WERI-Rb-1 (cell line): ENCODE results near the gene MSANTD1.

Experiments
- DNase-seq: peaks from one replicate; pipeline ENCODE4 v3.0.0-alpha.2; 2020
- H3K27ac ChIP-seq: fragments of 250-450 bp; sonication (Bioruptor Pico); 2 replicates; pipeline ENCODE4 v1.5.1; 2020; ENCODE audit warnings: mild to moderate bottlenecking, moderate library complexity
- H3K27me3 ChIP-seq: fragments of 250-450 bp; sonication (Bioruptor Pico); 2 replicates; pipeline ENCODE4 v1.5.1; 2021; ENCODE audit warnings: mild to moderate bottlenecking, low read depth, moderate library complexity; ENCODE audit not compliant: insufficient read depth, severe bottlenecking
- H3K36me3 ChIP-seq: fragments of 250-450 bp; sonication (Bioruptor Pico); 2 replicates; pipeline ENCODE4 v1.5.1; 2020; ENCODE audit warnings: mild to moderate bottlenecking, moderate library complexity
- H3K4me3 ChIP-seq: 2 replicates; pipeline ENCODE4 v1.5.1; 2011; ENCODE audit warnings: low read depth, mild to moderate bottlenecking, control low read depth, low read length
- H3K9me3 ChIP-seq: fragments of 250-450 bp; sonication (Bioruptor Pico); 2 replicates; pipeline ENCODE4 v1.5.1; 2021; ENCODE audit warnings: mild to moderate bottlenecking, moderate library complexity; ENCODE audit not compliant: severe bottlenecking
- TF ChIP-seq, protein P1 (sequence below): IDR thresholded peaks from 2 replicates; pipeline ENCODE4 v1.5.1; 2011; ENCODE audit warnings: low read depth, mild to moderate bottlenecking, control low read depth, inconsistent platforms, low read length

Gene MSANTD1

GRCh38 chr4:3235581-3235980, 13.4 kb upstream of the MSANTD1 start:
- Histone ChIP-seq H3K36me3 (peaks cover 81% of the 10 kb centered on the region), H3K4me3 (no peak overlapping the region), H3K9me3 (no peaks in the 10 kb centered on the region), H3K27ac (no peak overlapping the region), H3K27me3 (no peaks in the 10 kb centered on the region)
- DNase-seq, result no peak
- TF ChIP-seq, protein P1, sequence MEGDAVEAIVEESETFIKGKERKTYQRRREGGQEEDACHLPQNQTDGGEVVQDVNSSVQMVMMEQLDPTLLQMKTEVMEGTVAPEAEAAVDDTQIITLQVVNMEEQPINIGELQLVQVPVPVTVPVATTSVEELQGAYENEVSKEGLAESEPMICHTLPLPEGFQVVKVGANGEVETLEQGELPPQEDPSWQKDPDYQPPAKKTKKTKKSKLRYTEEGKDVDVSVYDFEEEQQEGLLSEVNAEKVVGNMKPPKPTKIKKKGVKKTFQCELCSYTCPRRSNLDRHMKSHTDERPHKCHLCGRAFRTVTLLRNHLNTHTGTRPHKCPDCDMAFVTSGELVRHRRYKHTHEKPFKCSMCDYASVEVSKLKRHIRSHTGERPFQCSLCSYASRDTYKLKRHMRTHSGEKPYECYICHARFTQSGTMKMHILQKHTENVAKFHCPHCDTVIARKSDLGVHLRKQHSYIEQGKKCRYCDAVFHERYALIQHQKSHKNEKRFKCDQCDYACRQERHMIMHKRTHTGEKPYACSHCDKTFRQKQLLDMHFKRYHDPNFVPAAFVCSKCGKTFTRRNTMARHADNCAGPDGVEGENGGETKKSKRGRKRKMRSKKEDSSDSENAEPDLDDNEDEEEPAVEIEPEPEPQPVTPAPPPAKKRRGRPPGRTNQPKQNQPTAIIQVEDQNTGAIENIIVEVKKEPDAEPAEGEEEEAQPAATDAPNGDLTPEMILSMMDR, result no peak

DNA sequence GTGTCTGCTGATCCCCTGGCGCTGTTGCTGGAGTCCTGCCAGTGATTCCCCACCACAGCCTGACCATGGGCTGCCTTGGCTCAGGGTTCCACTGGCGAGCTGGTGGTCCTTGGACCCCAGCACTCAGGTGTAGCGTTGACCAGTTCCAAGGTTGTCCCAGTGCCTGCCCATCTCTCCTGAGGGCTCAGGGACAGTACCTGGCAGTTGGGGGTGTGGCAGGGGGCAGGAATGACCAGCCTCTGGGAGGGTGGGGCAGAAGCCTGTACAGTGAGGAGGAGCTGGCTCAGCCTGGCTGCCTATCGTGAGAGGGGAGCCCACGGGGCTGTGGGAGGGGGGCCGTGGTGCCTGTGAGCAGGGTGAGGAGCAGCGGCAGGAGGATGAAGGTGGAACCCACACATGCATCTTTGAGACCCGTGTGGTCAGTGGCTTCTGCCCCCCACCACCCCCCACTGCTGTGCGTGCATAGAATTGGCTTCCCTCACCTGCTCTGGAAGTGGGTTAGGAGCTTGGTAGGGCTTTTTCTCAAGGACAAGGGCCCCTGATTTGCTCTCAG, 12.6 kb upstream of the MSANTD1 start:
- no peak overlapping the region for H3K4me3 ChIP-seq
- no peak overlapping the region for H3K27ac ChIP-seq
- TF ChIP-seq, protein P1, result no peak

DNA sequence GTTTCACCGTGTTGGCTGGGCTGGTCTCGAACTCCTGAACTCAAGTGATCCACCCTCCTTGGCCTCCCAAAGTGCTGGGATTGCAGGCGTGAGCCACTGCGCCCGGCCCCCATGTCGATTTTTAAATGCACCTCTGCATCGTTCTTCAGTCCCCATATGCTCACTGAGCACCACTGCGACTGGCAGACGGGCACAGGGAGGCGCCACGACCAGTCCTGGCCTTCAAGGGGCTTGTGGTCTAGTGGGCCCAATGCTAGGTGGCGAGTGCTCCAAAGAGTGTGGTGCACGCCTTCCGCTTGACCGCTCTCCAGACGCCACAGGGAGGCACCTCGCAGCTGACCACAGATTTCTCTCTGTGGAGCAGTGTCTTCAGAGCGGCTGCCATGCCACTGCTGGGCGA, 11.7 kb upstream of the MSANTD1 start:
- H3K36me3 ChIP-seq, result peaks cover 73% of the 10 kb centered on the region
- DNase-seq, result no peak
- TF ChIP-seq, protein P1, result no peak
- H3K27me3 ChIP-seq, result no peaks in the 10 kb centered on the region
- no peak overlapping the region for H3K27ac ChIP-seq
- H3K9me3 ChIP-seq, result no peaks in the 10 kb centered on the region
- no peak overlapping the region for H3K4me3 ChIP-seq

More for the DNA sequence above, 12.6 kb upstream of the MSANTD1 start:
- peaks cover 78% of the 10 kb centered on the region for H3K36me3 ChIP-seq
- no peaks in the 10 kb centered on the region for H3K9me3 ChIP-seq
- no peak for DNase-seq
- no peaks in the 10 kb centered on the region for H3K27me3 ChIP-seq

- TF ChIP-seq, protein P1, result no peak
- H3K27ac ChIP-seq, result no peak overlapping the region
- H3K9me3 ChIP-seq, result no peaks in the 10 kb centered on the region
- no peak overlapping the region for H3K4me3 ChIP-seq
- no peak for DNase-seq
- H3K36me3 ChIP-seq, result peaks cover 67% of the 10 kb centered on the region
- no peaks in the 10 kb centered on the region for H3K27me3 ChIP-seq
Measured at GRCh38 chr4:3237712-3238560, 11.0 kb upstream of the MSANTD1 start.

DNA sequence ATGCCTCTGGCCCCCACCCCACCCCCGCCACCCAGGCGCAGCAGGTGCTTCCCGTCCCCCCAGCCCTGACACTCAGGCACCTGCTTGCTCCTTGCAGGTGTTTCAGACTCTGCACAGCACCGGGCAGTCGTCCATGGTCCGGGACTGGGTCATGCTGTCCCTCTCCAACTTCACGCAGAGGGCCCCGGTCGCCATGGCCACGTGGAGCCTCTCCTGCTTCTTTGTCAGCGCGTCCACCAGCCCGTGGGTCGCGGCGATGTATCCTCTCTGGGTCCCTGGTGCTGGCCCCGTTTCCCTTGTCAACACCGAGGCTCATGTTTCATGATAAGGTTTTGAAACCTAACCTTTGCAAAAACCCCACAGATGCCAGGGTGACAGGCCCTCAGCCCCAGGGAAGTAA, 10.2 kb upstream of the MSANTD1 start:
- no peaks in the 10 kb centered on the region for H3K9me3 ChIP-seq
- no peak overlapping the region for H3K27ac ChIP-seq
- no peak overlapping the region for H3K4me3 ChIP-seq
- H3K36me3 ChIP-seq, result peaks cover 61% of the 10 kb centered on the region
- TF ChIP-seq, protein P1, result no peak
- no peak for DNase-seq
- H3K27me3 ChIP-seq, result no peaks in the 10 kb centered on the region
